Mesenchymal stem cell (in vitro differentiated cells and primary cell): ENCODE results near the gene DNAJC15.

Experiments
- DNase-seq: peaks from one replicate; pipeline ENCODE4 v3.0.0-alpha.2; 2013
- H2AFZ ChIP-seq: one replicate; pipeline ENCODE4 v1.6.1; 2013; ENCODE audit warnings: low read depth, mild to moderate bottlenecking, control low read depth, inconsistent platforms, low read length, moderate library complexity
- H2AK5ac ChIP-seq: 2 replicates; pipeline ENCODE4 v1.6.1; 2013; ENCODE audit warnings: low read length, moderate library complexity, mild to moderate bottlenecking, inconsistent platforms; ENCODE audit not compliant: severe bottlenecking
- H2BK120ac ChIP-seq: one replicate; pipeline ENCODE4 v1.6.1; 2013; ENCODE audit warnings: low read depth, mild to moderate bottlenecking, inconsistent platforms, low read length, moderate library complexity
- H2BK12ac ChIP-seq, 2 experiments: one replicate each; pipeline ENCODE4 v1.6.1; 2013; ENCODE audit warnings: inconsistent platforms in 2 of 2, low read length in 2 of 2, mild to moderate bottlenecking in 2 of 2, moderate library complexity in 2 of 2, control low read depth in 1 of 2
- H2BK15ac ChIP-seq: one replicate; pipeline ENCODE4 v1.6.1; 2013; ENCODE audit warnings: mild to moderate bottlenecking, low read depth, inconsistent platforms; ENCODE audit not compliant: poor library complexity, severe bottlenecking
- H2BK5ac ChIP-seq: 2 replicates; pipeline ENCODE4 v1.6.1; 2013; ENCODE audit warnings: low read depth, mild to moderate bottlenecking, low read length, control low read depth, inconsistent platforms; ENCODE audit not compliant: poor library complexity, severe bottlenecking
- H3K14ac ChIP-seq, 2 experiments: one replicate each; pipeline ENCODE4 v1.6.1; 2013; ENCODE audit warnings: inconsistent platforms in 2 of 2, low read length in 2 of 2, control low read depth in 1 of 2, mild to moderate bottlenecking in 1 of 2, moderate library complexity in 1 of 2
- H3K18ac ChIP-seq, 2 experiments: one replicate each; pipeline ENCODE4 v1.6.1; 2013; ENCODE audit warnings: inconsistent platforms in 2 of 2, low read length in 2 of 2, control low read depth in 1 of 2, low read depth in 1 of 2, mild to moderate bottlenecking in 1 of 2
- H3K23ac ChIP-seq, 2 experiments: one replicate each; pipeline ENCODE4 v1.6.1; 2013; ENCODE audit warnings: inconsistent platforms in 2 of 2, low read length in 2 of 2, mild to moderate bottlenecking in 2 of 2, moderate library complexity in 2 of 2, control low read depth in 1 of 2
- H3K27ac ChIP-seq: 2 replicates; pipeline ENCODE4 v1.5.1; 2013; ENCODE audit warnings: mild to moderate bottlenecking, moderate library complexity, low read length, control low read depth, inconsistent platforms; ENCODE audit not compliant: poor library complexity, severe bottlenecking
- H3K27me3 ChIP-seq, 2 experiments: 2 replicates each; pipeline versions ENCODE4 v1.6.1 to v1.7.0; 2013; ENCODE audit warnings: low read length in 2 of 2, mild to moderate bottlenecking in 2 of 2, moderate library complexity in 2 of 2, control low read depth in 1 of 2, inconsistent platforms in 1 of 2; ENCODE audit not compliant: control insufficient read depth in 1 of 2, insufficient read depth in 1 of 2
- H3K36me3 ChIP-seq, 2 experiments: 2 replicates each; pipeline versions ENCODE4 v1.6.1 to v1.7.0; 2013; ENCODE audit warnings: low read length in 2 of 2, control low read depth in 1 of 2, inconsistent platforms in 1 of 2, low read depth in 1 of 2, mild to moderate bottlenecking in 1 of 2; ENCODE audit not compliant: insufficient read depth in 2 of 2, control insufficient read depth in 1 of 2
- H3K4ac ChIP-seq, 2 experiments: one replicate each; pipeline ENCODE4 v1.6.1; 2013; ENCODE audit warnings: inconsistent platforms in 2 of 2, low read length in 2 of 2, mild to moderate bottlenecking in 2 of 2, moderate library complexity in 2 of 2, control low read depth in 1 of 2, low read depth in 1 of 2
- H3K4me1 ChIP-seq: 2 replicates; pipeline ENCODE4 v1.6.1; 2013; ENCODE audit warnings: low read depth, low read length, control low read depth; ENCODE audit not compliant: control insufficient read depth, insufficient read depth
- H3K4me2 ChIP-seq: 2 replicates; pipeline ENCODE4 v1.6.1; 2013; ENCODE audit warnings: low read length, mild to moderate bottlenecking, inconsistent platforms; ENCODE audit not compliant: poor library complexity, severe bottlenecking
- H3K4me3 ChIP-seq, 2 experiments: 2 replicates each; pipeline versions ENCODE4 v1.5.1 to v1.7.0; 2013; ENCODE audit warnings: low read length in 2 of 2, mild to moderate bottlenecking in 2 of 2, control low read depth in 1 of 2, low read depth in 1 of 2; ENCODE audit not compliant: insufficient read depth in 1 of 2
- H3K79me1 ChIP-seq: replicated peaks from 2 replicates; pipeline ENCODE4 v1.6.1; 2013; ENCODE audit warnings: mild to moderate bottlenecking, control low read depth, low read length, inconsistent platforms; ENCODE audit not compliant: poor library complexity, severe bottlenecking
- H3K9ac ChIP-seq: 2 replicates; pipeline ENCODE4 v1.7.0; 2013; ENCODE audit warnings: mild to moderate bottlenecking, low read length, moderate library complexity
- H3K9me3 ChIP-seq: 2 replicates; pipeline ENCODE4 v1.7.0; 2013; ENCODE audit warnings: mild to moderate bottlenecking, low read length; ENCODE audit not compliant: control insufficient read depth
- H4K8ac ChIP-seq: one replicate; pipeline ENCODE4 v1.6.1; 2013; ENCODE audit warnings: inconsistent platforms, mild to moderate bottlenecking, low read length, moderate library complexity
- H4K91ac ChIP-seq: one replicate; pipeline ENCODE4 v1.6.1; 2013; ENCODE audit warnings: mild to moderate bottlenecking, low read length, inconsistent platforms
- WGBS: methylation state at CpG from one replicate; pipeline ENCODE4 v1.1.7; 2013; ENCODE audit warnings: mixed read lengths; 5-methylcytosine and 5-hydroxymethylcytosine counted together

DNAJC15 gene

GRCh38 chr13:42997381-42997780, 26.0 kb upstream of the DNAJC15 start:
- no peak overlapping the region for H3K4ac ChIP-seq
- DNase-seq, result peak; percentile 43
- no peak overlapping the region for H2BK15ac ChIP-seq
- H3K9ac ChIP-seq, result peak overlapping the region; percentile 14
- H3K36me3 ChIP-seq, result no peaks in the 10 kb centered on the region
- no peak overlapping the region for H2BK120ac ChIP-seq
- H2AK5ac ChIP-seq, result no peak overlapping the region
- no peak overlapping the region for H2BK5ac ChIP-seq
- H4K91ac ChIP-seq, result no peak overlapping the region
- no peak overlapping the region for H3K23ac ChIP-seq
- peaks cover 1% of the 10 kb centered on the region for H3K4me1 ChIP-seq
- no peak overlapping the region for H3K4me3 ChIP-seq
- H3K14ac ChIP-seq, result no peak overlapping the region
- no peaks in the 10 kb centered on the region for H3K79me1 ChIP-seq
- WGBS, result 76% methylated on average over 1 of the region's 2 CpGs
- H3K27me3 ChIP-seq, result no peaks in the 10 kb centered on the region
- H3K18ac ChIP-seq, result no peak overlapping the region
- no peak overlapping the region for H2AFZ ChIP-seq
- H2BK12ac ChIP-seq, result no peak overlapping the region
- H3K4me2 ChIP-seq, result no peak overlapping the region
- no peak overlapping the region for H4K8ac ChIP-seq
- no peaks in the 10 kb centered on the region for H3K9me3 ChIP-seq
- no peak overlapping the region for H3K27ac ChIP-seq

GRCh38 chr13:42999491-42999890, 23.9 kb upstream of the DNAJC15 start:
- WGBS, result 71% methylated on average over 2 of the region's 2 CpGs
- Histone ChIP-seq H3K27me3 (no peaks in the 10 kb centered on the region), H2AFZ (no peak overlapping the region), H3K27ac (no peak overlapping the region), H3K79me1 (no peaks in the 10 kb centered on the region), H2BK15ac (no peak overlapping the region), H3K9ac (no peak overlapping the region), H4K8ac (no peak overlapping the region), H3K18ac (no peak overlapping the region), H3K14ac (no peak overlapping the region), H3K23ac (no peak overlapping the region), H2BK120ac (no peak overlapping the region), H3K4me3 (no peak overlapping the region), H4K91ac (no peak overlapping the region), H2AK5ac (peak overlapping the region; percentile 2), H3K9me3 (no peaks in the 10 kb centered on the region), H3K4me1 (no peaks in the 10 kb centered on the region), H3K4me2 (no peak overlapping the region), H2BK12ac (peak overlapping the region in 1 of 2 experiments; percentile 18), H3K4ac (no peak overlapping the region), H2BK5ac (no peak overlapping the region), H3K36me3 (no peaks in the 10 kb centered on the region)
- DNase-seq, result no peak

GRCh38 chr13:43000676-43001075, 22.7 kb upstream of the DNAJC15 start:
- DNase-seq, result no peak
- no peak overlapping the region for H3K4ac ChIP-seq
- no peaks in the 10 kb centered on the region for H3K4me1 ChIP-seq
- H2AFZ ChIP-seq, result no peak overlapping the region
- no peak overlapping the region for H2AK5ac ChIP-seq
- no peak overlapping the region for H2BK120ac ChIP-seq
- H3K27me3 ChIP-seq, result no peaks in the 10 kb centered on the region
- H2BK12ac ChIP-seq, result no peak overlapping the region
- no peak overlapping the region for H3K14ac ChIP-seq
- H3K4me2 ChIP-seq, result no peak overlapping the region
- no peak overlapping the region for H2BK15ac ChIP-seq
- WGBS, result 100% methylated on average over 1 of the region's 4 CpGs
- H3K23ac ChIP-seq, result no peak overlapping the region
- no peak overlapping the region for H3K4me3 ChIP-seq
- no peak overlapping the region for H4K91ac ChIP-seq
- no peaks in the 10 kb centered on the region for H3K36me3 ChIP-seq
- no peak overlapping the region for H3K27ac ChIP-seq
- H2BK5ac ChIP-seq, result no peak overlapping the region
- H4K8ac ChIP-seq, result no peak overlapping the region
- no peak overlapping the region for H3K9ac ChIP-seq
- no peaks in the 10 kb centered on the region for H3K79me1 ChIP-seq
- no peaks in the 10 kb centered on the region for H3K9me3 ChIP-seq
- no peak overlapping the region for H3K18ac ChIP-seq

GRCh38 chr13:43002021-43002420, 21.4 kb upstream of the DNAJC15 start:
- WGBS, result 84% methylated on average over 1 of the region's 2 CpGs
- H3K36me3 ChIP-seq, result no peaks in the 10 kb centered on the region
- H2BK15ac ChIP-seq, result no peak overlapping the region

More at GRCh38 chr13:43002021-43002420, 21.4 kb upstream of the DNAJC15 start:
- no peak overlapping the region for H3K14ac ChIP-seq
- no peaks in the 10 kb centered on the region for H3K27me3 ChIP-seq
- H3K27ac ChIP-seq, result no peak overlapping the region
- H2BK120ac ChIP-seq, result no peak overlapping the region
- DNase-seq, result no peak
- no peaks in the 10 kb centered on the region for H3K79me1 ChIP-seq
- no peak overlapping the region for H3K23ac ChIP-seq
- H2AFZ ChIP-seq, result no peak overlapping the region
- H3K4me2 ChIP-seq, result no peak overlapping the region
- no peak overlapping the region for H2BK5ac ChIP-seq
- no peaks in the 10 kb centered on the region for H3K4me1 ChIP-seq
- no peak overlapping the region for H3K4me3 ChIP-seq
- H4K8ac ChIP-seq, result no peak overlapping the region
- no peak overlapping the region for H4K91ac ChIP-seq
- H3K18ac ChIP-seq, result no peak overlapping the region
- no peak overlapping the region for H3K4ac ChIP-seq
- no peak overlapping the region for H3K9ac ChIP-seq
- H2BK12ac ChIP-seq, result no peak overlapping the region
- no peaks in the 10 kb centered on the region for H3K9me3 ChIP-seq
- H2AK5ac ChIP-seq, result no peak overlapping the region
